Liver (tissue), 9 donors: Measurements from ENCODE around the gene CDK17. TPM values are rescaled to one million over a fixed set of nuclear protein-coding genes. Genes with fewer than 3 reads are reported as not detected.

ENCODE experiments used
- DNase-seq: peaks from one replicate; pipeline ENCODE4 v3.0.0-alpha.2; 2017; ENCODE audit warnings: low spot score
- H3K27ac ChIP-seq, 2 donors: one replicate each; pipeline ENCODE4 v1.7.0; 2013; ENCODE audit warnings: inconsistent platforms in 2 of 2, low read length in 2 of 2, control low read depth in 1 of 2, low read depth in 1 of 2, mild to moderate bottlenecking in 1 of 2
- H3K27me3 ChIP-seq, 4 donors: one replicate each; pipeline versions ENCODE4 v1.6.1 to v1.7.0; 2013; ENCODE audit warnings: low read length in 3 of 4, inconsistent platforms in 1 of 4, mild to moderate bottlenecking in 1 of 4, moderate library complexity in 1 of 4; ENCODE audit not compliant: control insufficient read depth in 4 of 4, insufficient read depth in 4 of 4
- H3K36me3 ChIP-seq, 4 donors: one replicate each; pipeline versions ENCODE4 v1.6.1 to v1.7.0; 2013; ENCODE audit warnings: low read length in 3 of 4, mild to moderate bottlenecking in 3 of 4, low read depth in 1 of 4, moderate library complexity in 1 of 4; ENCODE audit not compliant: control insufficient read depth in 4 of 4, insufficient read depth in 3 of 4
- H3K4me1 ChIP-seq, 4 donors: one replicate each; pipeline versions ENCODE4 v1.6.1 to v1.7.0; 2013; ENCODE audit warnings: low read length in 3 of 4, mild to moderate bottlenecking in 3 of 4, moderate library complexity in 1 of 4; ENCODE audit not compliant: control insufficient read depth in 4 of 4, insufficient read depth in 4 of 4
- H3K4me3 ChIP-seq, 3 donors: one replicate each; pipeline versions ENCODE4 v1.6.1 to v1.7.0; 2013; ENCODE audit warnings: low read length in 3 of 3, control low read depth in 1 of 3, low read depth in 1 of 3, mild to moderate bottlenecking in 1 of 3
- H3K9ac ChIP-seq, 2 donors: one replicate each; pipeline ENCODE4 v1.7.0; 2013; ENCODE audit warnings: low read length in 2 of 2, mild to moderate bottlenecking in 2 of 2, moderate library complexity in 2 of 2, control low read depth in 1 of 2, low read depth in 1 of 2
- H3K9me3 ChIP-seq, 4 donors: one replicate each; pipeline versions ENCODE4 v1.6.1 to v1.7.0; 2013; ENCODE audit warnings: low read length in 3 of 4; ENCODE audit not compliant: control insufficient read depth in 4 of 4
- CTCF ChIP-seq: fragments of 150-350 bp; IDR thresholded peaks from 2 replicates; pipeline ENCODE4 v1.5.1; 2017; ENCODE audit warnings: improper control_type of control experiment, low read depth, low read length; ENCODE audit not compliant: missing input control
- EGR1 ChIP-seq, 2 donors: IDR thresholded peaks; 2 replicates each; pipeline ENCODE4 v1.6.1; 2016 to 2018; ENCODE audit warnings: antibody characterized with exemption in 2 of 2, low read depth in 2 of 2
- FOXA1 ChIP-seq: IDR thresholded peaks from 2 replicates; pipeline ENCODE4 v1.6.1; 2016; ENCODE audit warnings: antibody characterized with exemption
- FOXA2 ChIP-seq: IDR thresholded peaks from 2 replicates; pipeline ENCODE4 v1.6.1; 2016; ENCODE audit warnings: antibody characterized with exemption
- GABPA ChIP-seq, 2 donors: IDR thresholded peaks in 1 of 2; conservative IDR thresholded peaks in 1 of 2; 2 replicates each; pipeline ENCODE4 v1.6.1; 2016; ENCODE audit warnings: antibody characterized with exemption in 2 of 2, mild to moderate bottlenecking in 1 of 2, moderate library complexity in 1 of 2
- HNF4A ChIP-seq, 2 donors: conservative IDR thresholded peaks; 2 replicates each; pipeline ENCODE4 v1.6.1; 2016; ENCODE audit warnings: antibody characterized with exemption in 2 of 2, mild to moderate bottlenecking in 2 of 2
- HNF4G ChIP-seq: IDR thresholded peaks from 2 replicates; pipeline ENCODE4 v1.6.1; 2016; ENCODE audit warnings: antibody characterized with exemption
- JUND ChIP-seq, 2 donors: IDR thresholded peaks; 2 replicates each; pipeline ENCODE4 v1.6.1; 2016; ENCODE audit warnings: antibody characterized with exemption in 2 of 2
- MAX ChIP-seq: IDR thresholded peaks from 2 replicates; pipeline ENCODE4 v1.6.1; 2016; ENCODE audit warnings: antibody characterized with exemption
- NR2F2 ChIP-seq: IDR thresholded peaks from 2 replicates; pipeline ENCODE4 v1.6.1; 2016; ENCODE audit warnings: antibody characterized with exemption
- RAD21 ChIP-seq, 2 donors: IDR thresholded peaks; 2 replicates each; pipeline ENCODE4 v1.6.1; 2016; ENCODE audit warnings: antibody characterized with exemption in 2 of 2, mild to moderate bottlenecking in 2 of 2
- REST ChIP-seq: IDR thresholded peaks from 2 replicates; pipeline ENCODE4 v1.6.1; 2016; ENCODE audit warnings: antibody characterized with exemption, mild to moderate bottlenecking
- RXRA ChIP-seq, 2 donors: IDR thresholded peaks; 2 replicates each; pipeline ENCODE4 v1.6.1; 2017 to 2018; ENCODE audit warnings: antibody characterized with exemption in 2 of 2, mild to moderate bottlenecking in 1 of 2
- SP1 ChIP-seq: IDR thresholded peaks from 2 replicates; pipeline ENCODE4 v1.6.1; 2018; ENCODE audit warnings: antibody characterized with exemption, mild to moderate bottlenecking
- TAF1 ChIP-seq: conservative IDR thresholded peaks from 2 replicates; pipeline ENCODE4 v1.6.1; 2016; ENCODE audit warnings: antibody characterized with exemption, mild to moderate bottlenecking
- YY1 ChIP-seq: IDR thresholded peaks from 2 replicates; pipeline ENCODE4 v1.6.1; 2016; ENCODE audit warnings: antibody characterized with exemption, mild to moderate bottlenecking
- WGBS: extraction: QIAGEN DNeasy Blood & Tissue Kit; methylation state at CpG from one replicate; pipeline ENCODE4 v1.1.7; 2013; 5-methylcytosine and 5-hydroxymethylcytosine counted together
- polyA plus RNA-seq, 2 donors: library from polyadenylated mRNA; stranded (reverse) in 1 of 2; unstranded in 1 of 2; fragments of 200-250 nt in 1 of 2; fragments of >200 nt in 1 of 2; fragmentation: Nextera tagmentation in 1 of 2; extraction: Ambion mirVana in 1 of 2; gene quantifications; one replicate each; pipeline versions ENCODE4 v1.2.1 to v1.2.3, GENCODE V29; 2013 to 2015
- total RNA-seq, 2 donors: library from RNA; depleted of rRNA; stranded (reverse); fragments of >200 nt; gene quantifications; one replicate each; pipeline ENCODE4 v1.2.3, GENCODE V29; 2014
- TF ChIP-seq, protein P1 (sequence below): IDR thresholded peaks from 2 replicates; pipeline ENCODE4 v1.6.1; 2016; ENCODE audit warnings: antibody characterized with exemption
- TF ChIP-seq, protein P2 (sequence below): IDR thresholded peaks from 2 replicates; pipeline ENCODE4 v1.6.1; 2016; ENCODE audit warnings: antibody characterized with exemption
- donor health status: healthy.
- donor health status: healthy.
- donor health status: healthy.
- donor health status: healthy.
- donor health status: healthy.

CDK17 gene
- total and polyA plus RNA-seq, 4 donors: 4.8 to 25.2 (median 14.9) TPM

DNA sequence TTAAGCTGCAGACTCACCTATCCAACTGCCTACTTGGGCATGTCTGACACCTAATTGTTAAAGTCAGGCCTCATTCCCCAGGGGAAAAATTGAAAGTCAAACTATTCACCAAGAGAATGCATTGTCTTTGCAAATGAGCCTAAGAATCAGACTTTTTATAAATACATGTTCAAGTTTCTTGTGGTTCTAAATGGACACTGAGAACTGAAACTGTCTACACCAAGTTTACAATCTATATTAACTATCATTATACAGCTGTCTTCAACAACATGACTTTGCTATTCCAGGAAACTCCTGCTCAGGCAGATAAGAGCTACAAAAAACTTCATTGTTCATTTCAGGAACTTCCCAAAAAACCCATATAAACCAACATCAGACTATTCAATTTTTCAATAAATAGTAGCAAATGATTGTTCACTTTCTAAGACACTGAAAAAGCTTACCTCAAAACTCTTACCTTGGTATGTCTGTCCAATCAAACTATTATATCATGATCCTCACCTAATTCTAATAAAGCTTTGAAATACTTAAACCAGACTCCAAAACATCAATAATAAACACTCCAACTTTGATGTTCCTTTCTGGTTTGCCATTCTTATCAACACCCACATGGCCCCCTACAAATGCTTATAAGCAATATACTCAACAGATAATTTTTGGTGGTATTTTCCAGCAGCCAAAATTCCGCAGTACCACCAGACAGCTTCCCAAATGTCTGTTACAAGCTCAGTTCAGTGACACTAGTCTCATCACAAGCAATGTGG, 24.2 kb downstream of the CDK17 start:
- H3K4me3 ChIP-seq: no peak overlapping the region
- H3K9me3 ChIP-seq: no peaks in the 10 kb centered on the region
- H3K9ac ChIP-seq: no peak overlapping the region
- WGBS: 90% methylated on average over 1 of the region's 1 CpG
- no peaks in the 10 kb centered on the region for H3K27me3 ChIP-seq
- peak overlapping the region in 1 of 2 donors; percentile 7 for H3K27ac ChIP-seq
- DNase-seq: no peak
- no peaks in the 10 kb centered on the region for H3K36me3 ChIP-seq
- peaks cover 0 to 4% (median 0%) of the 10 kb centered on the region in 4 donors for H3K4me1 ChIP-seq
- TF ChIP-seq JUND (IDR thresholded peaks at IDR 0.05) (no peak), TAF1 (no peak), MAX (no peak), FOXA1 (no peak), FOXA2 (no peak), EGR1 (IDR thresholded peaks at IDR 0.05; ENCODE audit: low read depth in 2 of 2) (no peak), RAD21 (IDR thresholded peaks at IDR 0.05) (no peak), NR2F2 (no peak), REST (no peak), YY1 (no peak), RXRA (IDR thresholded peaks at IDR 0.05) (no peak), SP1 (no peak), HNF4G (no peak), GABPA (IDR thresholded peaks at IDR 0.05 in 1 of 2, conservative IDR thresholded peaks at IDR 0.05 in 1 of 2) (no peak)
- TF ChIP-seq, protein P1, sequence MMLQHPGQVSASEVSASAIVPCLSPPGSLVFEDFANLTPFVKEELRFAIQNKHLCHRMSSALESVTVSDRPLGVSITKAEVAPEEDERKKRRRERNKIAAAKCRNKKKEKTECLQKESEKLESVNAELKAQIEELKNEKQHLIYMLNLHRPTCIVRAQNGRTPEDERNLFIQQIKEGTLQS: no peak

- no peak for DNase-seq
- Histone ChIP-seq H3K9me3 (no peaks in the 10 kb centered on the region), H3K27me3 (no peaks in the 10 kb centered on the region), H3K36me3 (no peaks in the 10 kb centered on the region), H3K4me1 (peaks cover 0 to 4% (median 0%) of the 10 kb centered on the region in 4 donors), H3K27ac (no peak overlapping the region), H3K9ac (no peak overlapping the region), H3K4me3 (no peak overlapping the region)
- TF ChIP-seq GABPA (IDR thresholded peaks at IDR 0.05 in 1 of 2, conservative IDR thresholded peaks at IDR 0.05 in 1 of 2) (no peak), HNF4A (conservative IDR thresholded peaks at IDR 0.05) (no peak), FOXA2 (no peak), CTCF (no peak), MAX (no peak), YY1 (no peak), HNF4G (no peak), TAF1 (no peak), FOXA1 (no peak), SP1 (no peak), EGR1 (IDR thresholded peaks at IDR 0.05; ENCODE audit: low read depth in 2 of 2) (no peak), REST (no peak), JUND (IDR thresholded peaks at IDR 0.05) (no peak), RXRA (IDR thresholded peaks at IDR 0.05) (no peak), NR2F2 (no peak), RAD21 (IDR thresholded peaks at IDR 0.05) (no peak)
- TF ChIP-seq, protein P2, sequence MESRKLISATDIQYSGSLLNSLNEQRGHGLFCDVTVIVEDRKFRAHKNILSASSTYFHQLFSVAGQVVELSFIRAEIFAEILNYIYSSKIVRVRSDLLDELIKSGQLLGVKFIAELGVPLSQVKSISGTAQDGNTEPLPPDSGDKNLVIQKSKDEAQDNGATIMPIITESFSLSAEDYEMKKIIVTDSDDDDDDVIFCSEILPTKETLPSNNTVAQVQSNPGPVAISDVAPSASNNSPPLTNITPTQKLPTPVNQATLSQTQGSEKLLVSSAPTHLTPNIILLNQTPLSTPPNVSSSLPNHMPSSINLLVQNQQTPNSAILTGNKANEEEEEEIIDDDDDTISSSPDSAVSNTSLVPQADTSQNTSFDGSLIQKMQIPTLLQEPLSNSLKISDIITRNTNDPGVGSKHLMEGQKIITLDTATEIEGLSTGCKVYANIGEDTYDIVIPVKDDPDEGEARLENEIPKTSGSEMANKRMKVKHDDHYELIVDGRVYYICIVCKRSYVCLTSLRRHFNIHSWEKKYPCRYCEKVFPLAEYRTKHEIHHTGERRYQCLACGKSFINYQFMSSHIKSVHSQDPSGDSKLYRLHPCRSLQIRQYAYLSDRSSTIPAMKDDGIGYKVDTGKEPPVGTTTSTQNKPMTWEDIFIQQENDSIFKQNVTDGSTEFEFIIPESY: no peak
- TF ChIP-seq, protein P1: no peak
Observed at GRCh38 chr12:96375170-96375569, 25.1 kb downstream of the CDK17 start.
